Natural killer cell (primary cell): Measurements from ENCODE around the gene BCL2L11. TPM values are rescaled to one million over a fixed set of nuclear protein-coding genes. Genes with fewer than 3 reads are reported as not detected.

Experiments
- ATAC-seq, 3 donors: fragments of 150-1000 bp in 2 of 3; fragments of 200-7000 bp in 1 of 3; cut with Tn5 transposase; 1 replicate in 1 of 3; 2 replicates in 2 of 3; pipeline ENCODE4 v1.10.0; 2021; ENCODE audit warnings: mild to moderate bottlenecking in 2 of 3, moderate library complexity in 2 of 3
- DNase-seq, 2 donors: peaks; one replicate each; pipeline versions ENCODE4 v3.0.0 to v3.0.0-alpha.2; 2013 to 2021; ENCODE audit warnings: mixed read lengths in 1 of 2
- H3K27ac ChIP-seq: one replicate; pipeline ENCODE4 v1.5.1; 2013; ENCODE audit warnings: mild to moderate bottlenecking, low read length
- H3K27me3 ChIP-seq: one replicate; pipeline ENCODE4 v1.6.1; 2013; ENCODE audit warnings: low read length; ENCODE audit not compliant: control insufficient read depth, insufficient read depth
- H3K36me3 ChIP-seq: one replicate; pipeline ENCODE4 v1.6.1; 2013; ENCODE audit warnings: low read length; ENCODE audit not compliant: control insufficient read depth, insufficient read depth
- H3K4me1 ChIP-seq: one replicate; pipeline ENCODE4 v1.6.1; 2013; ENCODE audit warnings: low read length; ENCODE audit not compliant: control insufficient read depth, insufficient read depth
- H3K4me3 ChIP-seq: one replicate; pipeline ENCODE4 v1.5.1; 2013; ENCODE audit warnings: low read length
- H3K9me3 ChIP-seq: one replicate; pipeline ENCODE4 v1.6.1; 2013; ENCODE audit warnings: low read length; ENCODE audit not compliant: control insufficient read depth, insufficient read depth
- H3K27ac Mint-ChIP-seq, 2 donors: one replicate each; pipeline ENCODE4 v1.8.0; 2022; ENCODE audit warnings: mild to moderate bottlenecking in 2 of 2, mixed read lengths in 2 of 2, moderate library complexity in 1 of 2
- H3K27me3 Mint-ChIP-seq, 2 donors: one replicate each; pipeline ENCODE4 v1.8.0; 2022; ENCODE audit warnings: low read depth in 2 of 2, mixed read lengths in 2 of 2
- H3K36me3 Mint-ChIP-seq: one replicate; pipeline ENCODE4 v1.8.0; 2022; ENCODE audit warnings: mixed read lengths
- H3K4me1 Mint-ChIP-seq, 2 donors: one replicate each; pipeline ENCODE4 v1.8.0; 2022; ENCODE audit warnings: mixed read lengths in 2 of 2
- H3K4me3 Mint-ChIP-seq: one replicate; pipeline ENCODE4 v1.8.0; 2022; ENCODE audit warnings: mild to moderate bottlenecking, moderate library complexity, mixed read lengths
- H3K9me3 Mint-ChIP-seq, 2 donors: one replicate each; pipeline ENCODE4 v1.8.0; 2022; ENCODE audit warnings: mixed read lengths in 2 of 2
- CTCF ChIP-seq: fragments of 200-600 bp; IDR thresholded peaks from one replicate; pipeline ENCODE4 v1.8.0; 2022; ENCODE audit warnings: antibody characterized with exemption
- WGBS: methylation state at CpG from one replicate; pipeline ENCODE4 v1.1.7; 2013; ENCODE audit warnings: missing lambda C conversion rate; ENCODE audit not compliant: insufficient coverage; 5-methylcytosine and 5-hydroxymethylcytosine counted together
- intact Hi-C: fragments of 100-400 bp; cut with micrococcal nuclease; formaldehyde crosslinking; loops from one replicate; pipeline ENCODE4 v1.14.2; 2022
- total RNA-seq, 4 donors: library from RNA; stranded (reverse); fragments of 120-200 nt in 1 of 4; gene quantifications; one replicate each; pipeline versions ENCODE4 v1.2.3 to v1.2.4, GENCODE V29; 2013 to 2022

BCL2L11 gene
- total RNA-seq, 3 donors from 2014 or later (not counting 1 experiment from before 2014, with no cell fraction given) = 27.4 to 56.9 (median 39.9) TPM

GRCh38 chr2:111111101-111111755 lies 9.5 kb upstream of the BCL2L11 start:
- intact Hi-C loops = loop anchor here (10.0 kb wide), 1 partner anchor 116 kb away; no protein-coding TSS in a partner anchor

GRCh38 chr2:111113838-111114237 lies 6.9 kb upstream of the BCL2L11 start:
- peaks cover 21 to 22% of the 10 kb centered on the region in 2 donors for H3K4me1 Mint-ChIP-seq
- Histone ChIP-seq H3K27ac (no peak overlapping the region), H3K4me3 (no peak overlapping the region), H3K4me1 (peaks cover 22% of the 10 kb centered on the region), H3K36me3 (no peaks in the 10 kb centered on the region), H3K9me3 (no peaks in the 10 kb centered on the region), H3K27me3 (peaks cover 24% of the 10 kb centered on the region)
- no peak for ATAC-seq
- no peaks in the 10 kb centered on the region for H3K9me3 Mint-ChIP-seq
- H3K27me3 Mint-ChIP-seq = peaks cover 54 to 73% of the 10 kb centered on the region in 2 donors
- no peak overlapping the region for H3K27ac Mint-ChIP-seq
- intact Hi-C loops = loop anchor here (10.0 kb wide), 1 partner anchor 119 kb away; no protein-coding TSS in a partner anchor
- no peak for TF ChIP-seq CTCF
- no peaks in the 10 kb centered on the region for H3K36me3 Mint-ChIP-seq
- 94% methylated on average over 1 of the region's 1 CpG for whole genome bisulfite sequencing
- no peak overlapping the region for H3K4me3 Mint-ChIP-seq
- no peak for DNase-seq

More at GRCh38 chr2:111111101-111111755, 9.5 kb upstream of the BCL2L11 start:
- no peaks in the 10 kb centered on the region for H3K36me3 ChIP-seq
- ATAC-seq (no peak), DNase-seq (no peak)
- H3K4me3 Mint-ChIP-seq = no peak overlapping the region
- 85% methylated on average over 2 of the region's 4 CpGs for WGBS
- H3K9me3 Mint-ChIP-seq = no peaks in the 10 kb centered on the region
- H3K27me3 ChIP-seq = peaks cover 3% of the 10 kb centered on the region
- no peak overlapping the region for H3K4me3 ChIP-seq
- no peak for TF ChIP-seq CTCF
- no peak overlapping the region for H3K27ac ChIP-seq
- H3K36me3 Mint-ChIP-seq = no peaks in the 10 kb centered on the region
- H3K27me3 Mint-ChIP-seq = peaks cover 34 to 56% of the 10 kb centered on the region in 2 donors
- no peak overlapping the region for H3K27ac Mint-ChIP-seq
- no peaks in the 10 kb centered on the region for H3K4me1 Mint-ChIP-seq
- H3K9me3 ChIP-seq = no peaks in the 10 kb centered on the region
- H3K4me1 ChIP-seq = no peaks in the 10 kb centered on the region

- H3K27me3 Mint-ChIP-seq = peaks cover 51 to 62% of the 10 kb centered on the region in 2 donors
Observed at GRCh38 chr2:111116011-111116746, 4.5 kb upstream of the BCL2L11 start.

More at GRCh38 chr2:111116011-111116746, 4.5 kb upstream of the BCL2L11 start:
- peaks cover 38% of the 10 kb centered on the region for H3K27me3 ChIP-seq
- H3K4me1 Mint-ChIP-seq = peaks cover 31 to 40% of the 10 kb centered on the region in 2 donors
- no peak overlapping the region for H3K27ac ChIP-seq
- WGBS = 32% methylated on average over 6 of the region's 7 CpGs
- intact Hi-C loops = loop anchor here (5.0 to 10.0 kb wide), 3 partner anchors 121 to 586 kb away; no protein-coding TSS in a partner anchor
- no peaks in the 10 kb centered on the region for H3K9me3 ChIP-seq
- H3K27ac Mint-ChIP-seq = no peak overlapping the region
- ATAC-seq (no peak), DNase-seq (peak in 1 of 2 donors; percentile 32)
- H3K36me3 Mint-ChIP-seq = no peaks in the 10 kb centered on the region
- peaks cover 40% of the 10 kb centered on the region for H3K4me1 ChIP-seq
- no peak overlapping the region for H3K4me3 ChIP-seq
- peak overlapping the region; percentile 21 for H3K4me3 Mint-ChIP-seq
- no peaks in the 10 kb centered on the region for H3K36me3 ChIP-seq
- no peak for TF ChIP-seq CTCF
- H3K9me3 Mint-ChIP-seq = no peaks in the 10 kb centered on the region
